Measurements from ENCODE around the gene C7orf57. TPM values are rescaled to one million over a fixed set of nuclear protein-coding genes. Genes with fewer than 3 reads are reported as not detected.

The C7orf57 gene
- total RNA-seq, 3 donors from 2014 or later (not counting 1 experiment from before 2014, with no cell fraction given): 0.85 TPM; not detected in 2

DNA sequence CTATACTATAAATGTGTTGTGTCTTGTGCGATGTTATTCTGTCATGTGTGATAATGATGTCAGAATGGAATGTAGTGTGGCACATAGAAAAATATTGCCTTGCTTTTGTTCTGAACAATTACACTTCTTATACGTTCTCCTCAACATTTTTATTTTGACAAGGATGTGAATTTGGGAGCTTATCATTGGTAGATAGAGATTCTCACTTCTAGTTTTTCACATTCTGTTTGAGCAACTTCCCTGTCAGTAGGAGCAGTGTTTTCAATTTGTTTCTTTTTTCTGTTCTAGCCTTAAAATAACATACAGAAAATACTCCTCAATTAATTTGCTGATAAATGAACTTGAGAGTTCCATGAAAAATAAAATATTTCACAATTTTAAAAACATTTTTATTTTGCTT, 24.0 kb upstream of the C7orf57 start:
- Mint-ChIP-seq H3K27ac (peak overlapping the region in 1 of 2 donors; percentile 25), H3K4me1 (peaks cover 6% of the 10 kb centered on the region in 2 donors), H3K4me3 (no peak overlapping the region), H3K9me3 (no peaks in the 10 kb centered on the region), H3K36me3 (no peaks in the 10 kb centered on the region), H3K27me3 (ENCODE audit: low read depth in 2 of 2) (peaks cover 2 to 6% of the 10 kb centered on the region in 2 donors)
- no peak for DNase-seq
- Histone ChIP-seq H3K9me3 (ENCODE audit: control insufficient read depth, insufficient read depth, low read length) (no peaks in the 10 kb centered on the region), H3K4me3 (ENCODE audit: low read length) (no peak overlapping the region), H3K27ac (ENCODE audit: low read length) (no peak overlapping the region), H3K4me1 (ENCODE audit: control insufficient read depth, insufficient read depth, low read length) (no peaks in the 10 kb centered on the region), H3K27me3 (ENCODE audit: control insufficient read depth, insufficient read depth, low read length) (no peaks in the 10 kb centered on the region), H3K36me3 (ENCODE audit: control insufficient read depth, insufficient read depth, low read length) (no peaks in the 10 kb centered on the region)
- intact Hi-C loops (cut with micrococcal nuclease): no loop called here
- TF ChIP-seq, protein P1, sequence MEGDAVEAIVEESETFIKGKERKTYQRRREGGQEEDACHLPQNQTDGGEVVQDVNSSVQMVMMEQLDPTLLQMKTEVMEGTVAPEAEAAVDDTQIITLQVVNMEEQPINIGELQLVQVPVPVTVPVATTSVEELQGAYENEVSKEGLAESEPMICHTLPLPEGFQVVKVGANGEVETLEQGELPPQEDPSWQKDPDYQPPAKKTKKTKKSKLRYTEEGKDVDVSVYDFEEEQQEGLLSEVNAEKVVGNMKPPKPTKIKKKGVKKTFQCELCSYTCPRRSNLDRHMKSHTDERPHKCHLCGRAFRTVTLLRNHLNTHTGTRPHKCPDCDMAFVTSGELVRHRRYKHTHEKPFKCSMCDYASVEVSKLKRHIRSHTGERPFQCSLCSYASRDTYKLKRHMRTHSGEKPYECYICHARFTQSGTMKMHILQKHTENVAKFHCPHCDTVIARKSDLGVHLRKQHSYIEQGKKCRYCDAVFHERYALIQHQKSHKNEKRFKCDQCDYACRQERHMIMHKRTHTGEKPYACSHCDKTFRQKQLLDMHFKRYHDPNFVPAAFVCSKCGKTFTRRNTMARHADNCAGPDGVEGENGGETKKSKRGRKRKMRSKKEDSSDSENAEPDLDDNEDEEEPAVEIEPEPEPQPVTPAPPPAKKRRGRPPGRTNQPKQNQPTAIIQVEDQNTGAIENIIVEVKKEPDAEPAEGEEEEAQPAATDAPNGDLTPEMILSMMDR (IDR thresholded peaks at IDR 0.05): no peak
- 100% methylated on average over 1 of the region's 2 CpGs for WGBS (ENCODE audit: insufficient coverage)
- ATAC-seq: no peak

DNA sequence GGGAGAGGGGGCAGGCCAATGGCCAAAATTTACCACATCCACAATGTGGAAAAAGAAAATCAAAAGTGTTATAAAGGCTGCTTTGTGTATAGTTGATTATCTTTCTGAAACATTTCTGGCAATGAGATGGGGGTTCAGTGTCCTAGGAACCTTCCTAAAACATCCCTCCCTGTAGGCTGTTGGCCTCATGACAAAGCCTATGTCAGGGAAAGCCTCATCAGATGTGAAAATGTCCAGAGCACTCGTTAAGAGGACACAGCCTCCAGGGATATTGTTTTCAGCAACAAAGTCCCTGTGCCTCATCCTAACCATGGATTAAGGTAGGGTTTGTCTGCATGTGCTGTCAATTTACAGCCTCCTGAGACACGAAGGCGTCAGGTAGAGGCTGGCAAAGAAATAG, 23.4 kb upstream of the C7orf57 start:
- intact Hi-C loops (cut with micrococcal nuclease): no loop called here
- H3K36me3 Mint-ChIP-seq: no peaks in the 10 kb centered on the region
- H3K9me3 ChIP-seq (ENCODE audit: control insufficient read depth, insufficient read depth, low read length): no peaks in the 10 kb centered on the region

DNA sequence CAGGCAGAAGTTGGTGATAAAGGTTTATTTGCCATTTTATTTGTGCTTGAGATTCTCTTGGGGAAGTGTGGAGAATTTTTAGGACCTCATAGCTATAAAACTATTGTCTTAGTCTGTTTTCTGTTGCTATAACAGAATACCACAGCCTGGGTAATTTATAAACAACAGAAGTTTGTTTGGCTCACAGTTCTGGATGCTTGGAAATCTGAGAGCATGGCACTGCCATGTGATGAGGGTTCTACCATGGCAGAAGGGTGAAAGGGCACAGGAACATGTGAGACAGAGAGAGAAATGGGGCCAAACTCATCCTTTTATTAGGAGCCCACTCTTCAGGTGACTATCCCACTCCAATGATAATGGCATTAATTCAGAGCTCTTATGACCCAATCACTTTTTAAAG, 18.7 kb upstream of the C7orf57 start:
- H3K9me3 Mint-ChIP-seq: peaks cover 0 to 5% of the 10 kb centered on the region in 2 donors
- H3K27me3 ChIP-seq (ENCODE audit: control insufficient read depth, insufficient read depth, low read length): peaks cover 3% of the 10 kb centered on the region
- no peak overlapping the region for H3K4me3 Mint-ChIP-seq
- no peak overlapping the region for H3K27ac Mint-ChIP-seq
- ATAC-seq: no peak
- no peaks in the 10 kb centered on the region for H3K9me3 ChIP-seq (ENCODE audit: control insufficient read depth, insufficient read depth, low read length)
- H3K4me1 Mint-ChIP-seq: no peaks in the 10 kb centered on the region
- no peak overlapping the region for H3K27ac ChIP-seq (ENCODE audit: low read length)
- peaks cover 12 to 37% of the 10 kb centered on the region in 2 donors for H3K27me3 Mint-ChIP-seq (ENCODE audit: low read depth in 2 of 2)
- DNase-seq: no peak
- TF ChIP-seq, protein P1 (IDR thresholded peaks at IDR 0.05): no peak
- H3K36me3 Mint-ChIP-seq: peaks cover 14% of the 10 kb centered on the region
- no peaks in the 10 kb centered on the region for H3K4me1 ChIP-seq (ENCODE audit: control insufficient read depth, insufficient read depth, low read length)
- no peaks in the 10 kb centered on the region for H3K36me3 ChIP-seq (ENCODE audit: control insufficient read depth, insufficient read depth, low read length)
- intact Hi-C loops (cut with micrococcal nuclease): no loop called here
- no peak overlapping the region for H3K4me3 ChIP-seq (ENCODE audit: low read length)

More for the DNA sequence above, 23.4 kb upstream of the C7orf57 start:
- TF ChIP-seq, protein P1 (IDR thresholded peaks at IDR 0.05): no peak
- ATAC-seq (no peak), DNase-seq (no peak)
- H3K4me1 ChIP-seq (ENCODE audit: control insufficient read depth, insufficient read depth, low read length): no peaks in the 10 kb centered on the region
- H3K4me1 Mint-ChIP-seq: peaks cover 6% of the 10 kb centered on the region in 2 donors
- H3K4me3 ChIP-seq (ENCODE audit: low read length): no peak overlapping the region
- H3K27ac ChIP-seq (ENCODE audit: low read length): no peak overlapping the region
- no peak overlapping the region for H3K4me3 Mint-ChIP-seq
- H3K9me3 Mint-ChIP-seq: no peaks in the 10 kb centered on the region
- H3K27me3 Mint-ChIP-seq (ENCODE audit: low read depth in 2 of 2): peaks cover 2 to 6% of the 10 kb centered on the region in 2 donors
- H3K27ac Mint-ChIP-seq: no peak overlapping the region
- no peaks in the 10 kb centered on the region for H3K27me3 ChIP-seq (ENCODE audit: control insufficient read depth, insufficient read depth, low read length)
- WGBS (ENCODE audit: insufficient coverage): 95% methylated on average over 3 of the region's 3 CpGs
- no peaks in the 10 kb centered on the region for H3K36me3 ChIP-seq (ENCODE audit: control insufficient read depth, insufficient read depth, low read length)

DNA sequence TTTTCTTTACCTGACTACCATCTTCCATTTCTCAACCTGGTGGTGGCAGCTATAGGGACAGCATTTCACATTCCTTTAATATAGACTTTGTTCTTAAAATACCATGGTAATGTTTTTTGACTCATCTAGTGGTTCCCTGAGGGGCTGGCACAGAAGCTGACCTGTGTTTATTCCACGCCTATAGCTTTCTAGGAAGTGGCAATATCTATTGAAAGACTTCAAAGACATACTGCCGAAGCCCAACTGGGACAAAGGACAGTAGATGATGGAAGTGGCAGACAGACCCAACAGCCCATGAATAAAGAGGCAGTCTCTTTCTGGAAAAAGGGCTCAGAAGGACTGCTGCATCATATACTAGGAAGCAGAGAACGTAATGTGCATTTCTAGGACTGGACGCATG, 17.7 kb upstream of the C7orf57 start:
- peaks cover 12 to 43% of the 10 kb centered on the region in 2 donors for H3K27me3 Mint-ChIP-seq (ENCODE audit: low read depth in 2 of 2)
- no peak overlapping the region for H3K27ac Mint-ChIP-seq
- H3K36me3 ChIP-seq (ENCODE audit: control insufficient read depth, insufficient read depth, low read length): no peaks in the 10 kb centered on the region
- TF ChIP-seq, protein P1 (IDR thresholded peaks at IDR 0.05): no peak
- no peak overlapping the region for H3K4me3 ChIP-seq (ENCODE audit: low read length)
- no peak overlapping the region for H3K4me3 Mint-ChIP-seq
- WGBS (ENCODE audit: insufficient coverage): 95% methylated on average over 4 of the region's 4 CpGs
- peaks cover 3% of the 10 kb centered on the region for H3K27me3 ChIP-seq (ENCODE audit: control insufficient read depth, insufficient read depth, low read length)
- no peak for DNase-seq
- no peak for ATAC-seq
- peaks cover 0 to 5% of the 10 kb centered on the region in 2 donors for H3K9me3 Mint-ChIP-seq
- no peaks in the 10 kb centered on the region for H3K4me1 Mint-ChIP-seq
- intact Hi-C loops (cut with micrococcal nuclease): no loop called here
- peaks cover 14% of the 10 kb centered on the region for H3K36me3 Mint-ChIP-seq
- H3K4me1 ChIP-seq (ENCODE audit: control insufficient read depth, insufficient read depth, low read length): no peaks in the 10 kb centered on the region
- H3K9me3 ChIP-seq (ENCODE audit: control insufficient read depth, insufficient read depth, low read length): no peaks in the 10 kb centered on the region
- no peak overlapping the region for H3K27ac ChIP-seq (ENCODE audit: low read length)
